HG03460 (cell line): Measurements from ENCODE around the gene EID2.

ENCODE experiments used
- ATAC-seq: cut with Tn5 transposase; IDR thresholded peaks from one replicate; pipeline ENCODE4 v1.9.1; 2021; ENCODE audit not compliant: unreplicated experiment

Gene EID2, protein sequence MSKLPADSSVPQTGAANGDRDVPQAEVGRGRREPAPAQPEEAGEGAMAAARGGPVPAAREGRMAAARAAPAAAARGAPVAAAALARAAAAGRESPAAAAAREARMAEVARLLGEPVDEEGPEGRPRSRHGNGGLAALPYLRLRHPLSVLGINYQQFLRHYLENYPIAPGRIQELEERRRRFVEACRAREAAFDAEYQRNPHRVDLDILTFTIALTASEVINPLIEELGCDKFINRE

DNA sequence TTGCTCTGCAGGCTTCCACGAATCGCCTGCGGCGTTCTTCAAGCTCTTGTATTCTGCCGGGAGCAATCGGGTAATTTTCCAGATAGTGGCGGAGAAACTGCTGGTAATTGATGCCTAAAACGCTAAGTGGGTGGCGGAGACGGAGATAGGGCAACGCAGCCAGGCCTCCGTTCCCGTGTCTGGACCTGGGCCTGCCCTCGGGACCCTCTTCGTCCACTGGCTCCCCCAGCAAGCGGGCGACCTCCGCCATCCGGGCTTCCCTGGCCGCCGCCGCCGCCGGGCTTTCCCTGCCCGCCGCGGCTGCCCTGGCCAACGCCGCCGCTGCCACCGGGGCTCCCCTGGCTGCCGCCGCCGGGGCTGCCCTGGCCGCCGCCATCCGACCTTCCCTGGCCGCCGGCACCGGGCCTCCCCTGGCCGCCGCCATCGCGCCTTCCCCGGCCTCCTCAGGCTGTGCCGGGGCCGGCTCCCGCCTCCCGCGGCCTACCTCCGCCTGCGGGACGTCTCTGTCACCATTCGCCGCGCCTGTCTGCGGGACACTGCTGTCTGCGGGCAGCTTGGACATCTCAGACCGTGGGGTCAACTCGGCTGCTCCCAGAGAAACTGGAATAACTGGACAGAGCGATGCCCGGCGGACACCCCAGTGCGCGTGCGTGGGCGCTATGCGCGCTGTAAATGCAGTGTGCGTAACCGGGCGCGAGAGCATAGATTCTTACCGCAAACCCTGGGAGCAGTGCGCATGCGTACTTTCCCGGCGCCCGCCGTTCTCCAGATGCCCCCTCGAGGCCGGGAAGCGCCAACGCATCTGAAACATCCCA, at the start of gene EID2:
EID2 (minus strand) TSS at position 644 of the 815 bp plus-strand sequence; CDS start at position 562, 82 bp downstream.
- ATAC-seq = peak; percentile 86

DNA sequence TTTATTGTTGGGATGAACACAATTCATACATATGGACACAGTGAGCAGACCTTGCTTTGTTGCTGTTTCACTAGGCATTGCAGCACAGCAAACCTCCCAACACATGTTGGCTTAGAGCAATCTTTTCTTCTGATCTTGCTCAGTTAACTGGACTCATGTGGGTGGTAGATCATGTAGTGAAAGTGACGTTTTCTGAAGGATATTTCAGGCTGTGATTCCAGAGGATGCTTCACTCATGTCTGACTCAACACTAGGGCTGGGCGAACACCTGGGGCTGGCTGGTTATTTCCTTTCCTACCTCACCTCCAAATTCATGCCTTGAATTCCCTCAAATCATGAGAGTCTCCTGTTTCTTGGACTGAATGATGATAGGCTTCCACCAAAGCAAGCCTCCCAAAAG, 48.1 kb upstream of the EID2 start:
- no peak for ATAC-seq

DNA sequence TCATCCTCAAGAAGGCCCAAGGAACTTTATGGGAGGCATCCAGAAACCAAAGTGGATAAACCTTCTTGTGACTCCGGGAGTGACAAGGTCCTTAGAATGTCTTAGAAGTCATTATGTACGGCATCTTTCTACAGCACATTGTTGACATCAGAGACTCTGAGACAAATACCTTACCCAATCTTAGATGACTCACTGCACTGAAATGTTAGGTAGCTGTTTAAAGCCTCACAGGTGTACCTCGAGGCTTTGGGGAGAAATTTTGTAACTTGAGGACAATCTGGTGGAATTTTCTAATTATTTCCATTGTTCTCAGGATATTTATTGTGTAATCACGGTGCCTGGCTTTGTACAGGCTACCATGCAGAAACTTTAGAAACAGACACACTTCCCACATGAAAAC, 47.5 kb upstream of the EID2 start:
- no peak for ATAC-seq

DNA sequence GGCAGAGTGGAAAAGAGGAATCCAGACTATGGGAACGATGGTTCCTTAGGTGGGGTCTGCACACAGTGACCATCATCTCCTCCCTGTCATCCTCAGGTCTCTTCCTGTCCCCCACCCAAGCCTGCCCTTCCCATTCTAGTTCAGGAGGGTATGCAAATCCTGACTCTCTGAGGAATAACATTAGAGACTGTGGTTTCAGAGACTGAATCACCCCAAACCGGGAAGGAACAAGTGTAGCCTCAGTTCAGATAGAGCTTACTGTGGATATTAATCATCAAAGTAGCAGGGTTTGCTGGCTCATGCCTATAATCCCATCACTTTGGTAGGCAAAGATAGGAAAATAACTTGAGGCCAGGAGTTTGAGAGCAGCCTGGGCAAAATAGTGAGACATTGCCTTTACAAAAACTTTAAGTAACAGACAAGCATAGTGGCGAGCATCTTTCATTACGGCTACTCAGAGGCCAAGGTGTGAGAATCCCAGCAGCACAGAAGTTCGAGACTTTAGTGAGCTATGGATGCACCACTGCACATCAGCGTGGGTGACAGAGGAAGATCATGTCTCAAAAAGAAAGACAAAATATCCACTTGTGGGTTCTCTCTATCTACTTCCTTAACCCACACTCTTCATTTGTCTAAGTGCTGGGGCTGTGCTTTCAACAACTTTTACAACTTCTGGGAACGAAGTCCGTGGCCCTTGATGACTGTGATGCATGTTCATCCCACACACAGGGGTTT, 43.1 kb upstream of the EID2 start:
- no peak for ATAC-seq

DNA sequence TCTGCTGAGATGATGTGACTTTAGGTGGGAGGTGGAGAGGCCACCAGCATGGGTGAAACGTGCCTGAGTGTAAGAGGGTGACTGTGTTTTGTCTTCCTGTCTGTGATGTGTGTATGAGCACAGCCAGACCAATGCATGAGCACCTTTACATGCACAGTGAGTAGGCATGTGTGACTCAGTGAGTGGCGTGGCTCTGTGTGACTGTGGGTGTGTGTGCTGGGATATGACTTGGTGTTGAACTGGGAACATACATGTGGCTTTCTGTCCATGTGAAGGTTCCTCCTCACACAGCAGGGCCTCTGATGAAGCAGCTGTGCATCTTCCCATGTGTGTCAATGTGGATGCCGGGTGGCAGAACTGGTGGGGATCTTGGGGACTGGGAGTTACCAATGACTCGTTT, 42.5 kb upstream of the EID2 start:
- no peak for ATAC-seq

DNA sequence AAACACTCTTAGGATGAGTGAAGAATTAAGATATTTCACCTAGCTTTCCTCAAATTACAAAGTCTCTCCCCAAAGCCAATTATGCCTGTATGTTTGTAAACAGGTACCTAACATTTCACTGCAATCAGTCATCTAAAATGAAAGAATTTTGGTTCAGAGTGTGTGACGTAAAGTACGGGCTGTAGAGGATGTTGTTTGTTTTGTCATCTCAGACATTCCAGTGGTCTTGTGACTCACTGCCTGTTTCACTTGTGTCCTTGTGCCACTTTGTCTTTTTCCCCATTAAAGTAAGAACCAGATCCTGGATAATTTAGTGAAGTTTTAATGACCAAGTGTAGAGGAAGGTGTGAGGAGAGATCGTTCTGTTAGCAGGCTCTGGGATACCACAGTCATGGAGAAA, 28.6 kb upstream of the EID2 start:
- no peak for ATAC-seq

DNA sequence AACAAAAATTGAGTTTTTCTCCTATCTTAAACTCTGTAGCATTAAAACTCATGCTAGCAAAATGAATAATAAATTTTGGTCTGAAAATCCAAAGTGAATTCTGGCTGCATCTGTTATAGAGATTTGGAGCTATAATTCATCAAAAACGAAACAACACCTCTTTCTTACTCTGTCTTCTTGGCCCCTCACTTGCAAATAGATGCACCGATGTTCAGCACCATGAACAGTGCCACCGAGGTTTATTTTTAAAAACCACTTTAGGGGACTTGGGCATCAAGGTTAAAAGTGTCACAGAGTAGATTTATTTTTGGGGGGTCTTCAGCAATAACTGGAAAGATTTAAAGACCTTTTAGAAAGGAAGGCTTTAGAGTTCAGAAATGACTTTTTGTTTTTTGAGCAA, 26.1 kb upstream of the EID2 start:
- ATAC-seq = no peak

DNA sequence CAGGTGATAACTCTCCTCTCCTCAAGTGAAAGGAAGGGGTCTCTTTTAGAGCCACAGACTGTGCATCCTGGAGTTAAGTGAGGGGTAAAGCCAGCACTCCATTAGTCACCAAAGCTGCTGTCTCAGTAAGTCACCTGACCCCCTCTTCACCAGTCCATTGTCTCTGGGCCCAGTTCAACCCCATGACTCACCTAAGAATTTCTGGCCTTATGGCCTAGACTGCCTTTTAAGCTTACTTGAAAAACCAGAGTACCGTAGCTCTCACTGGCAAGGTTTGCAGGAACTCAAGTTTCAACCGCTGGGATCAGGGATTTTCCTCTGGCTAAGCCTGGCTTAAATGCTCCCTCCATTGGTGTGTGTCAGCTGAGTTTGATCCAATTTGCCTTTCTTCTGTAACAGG, 23.4 kb upstream of the EID2 start:
- ATAC-seq = no peak

DNA sequence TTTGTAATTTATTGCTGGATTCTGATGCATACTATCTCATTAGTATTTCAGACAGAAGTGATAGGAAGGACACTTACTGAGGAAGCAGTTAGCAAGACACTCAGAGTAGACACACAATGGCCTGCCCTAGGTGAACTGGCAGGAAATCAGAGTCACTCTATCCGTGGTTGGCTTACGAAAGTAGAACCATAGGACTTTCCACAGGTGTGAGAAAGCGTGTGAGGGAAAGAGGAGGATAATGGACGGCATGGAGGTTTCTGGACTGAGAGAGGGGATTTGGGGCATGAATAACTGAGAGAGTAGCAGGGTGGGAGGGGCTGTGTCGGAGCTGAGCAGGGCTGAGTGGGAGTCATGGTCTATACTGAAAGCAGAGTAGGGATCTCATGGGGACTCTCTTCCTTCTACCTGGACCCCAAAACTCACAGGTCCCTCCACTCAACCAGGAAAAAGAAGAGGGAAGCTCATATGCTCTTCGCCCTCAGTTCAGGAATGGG, 18.7 kb upstream of the EID2 start:
- ATAC-seq = no peak

DNA sequence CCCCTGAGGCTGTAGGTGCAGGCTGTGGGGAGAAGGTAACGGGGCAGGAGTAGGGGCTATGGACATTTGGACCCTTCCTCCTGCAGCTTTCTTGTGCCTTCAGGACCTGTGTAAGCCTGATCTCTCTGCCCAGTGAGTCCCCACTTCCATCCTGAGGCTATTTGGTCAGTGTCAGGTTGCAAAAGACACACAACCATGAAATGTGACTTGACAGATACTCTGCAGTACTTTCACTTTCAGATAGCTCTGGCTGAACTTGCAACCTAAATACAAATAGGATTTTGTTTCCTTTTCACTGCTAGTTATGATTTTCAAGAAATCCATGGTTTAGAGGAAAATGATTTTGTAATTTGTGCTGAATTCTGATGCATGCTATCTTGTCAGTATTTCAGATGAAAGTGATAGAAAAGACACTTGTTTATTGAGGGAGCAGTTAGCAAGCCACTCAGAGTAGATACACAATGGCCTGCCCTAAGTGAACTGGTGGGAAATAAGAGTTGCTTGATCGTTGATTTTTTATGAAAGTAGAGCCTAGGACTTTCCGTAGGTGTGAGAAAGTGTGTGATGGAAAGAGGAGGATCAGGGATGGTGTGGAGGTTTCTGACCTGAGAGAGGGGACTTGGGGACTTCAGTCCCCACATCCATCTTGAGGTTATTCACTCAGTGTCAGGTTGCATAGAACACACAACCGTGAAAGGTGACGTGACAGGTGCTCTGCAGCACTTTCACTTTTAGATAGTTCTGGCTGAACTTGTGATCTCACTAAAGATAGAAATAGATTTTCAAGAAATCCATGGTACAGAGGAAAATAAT, 18.1 kb upstream of the EID2 start:
- no peak for ATAC-seq

DNA sequence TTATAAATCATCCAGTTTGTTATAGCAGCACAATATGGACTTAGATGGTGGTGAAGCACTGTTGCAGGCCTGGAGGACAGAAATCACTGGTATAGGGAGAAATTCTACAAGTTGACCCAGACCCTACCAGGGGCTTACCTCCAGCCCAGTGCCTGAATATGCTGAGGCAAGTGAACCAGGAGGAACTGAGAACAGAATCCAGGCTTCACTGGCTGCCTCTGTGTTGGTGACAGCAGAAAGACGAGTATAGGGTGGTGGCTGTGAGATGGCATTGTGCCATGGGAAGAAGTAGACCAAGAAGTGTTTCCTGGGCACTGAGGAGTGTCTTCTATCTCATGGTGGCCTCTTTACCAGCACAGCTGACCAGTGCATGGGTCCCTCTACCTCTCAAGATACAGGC, 15.9 kb upstream of the EID2 start:
- no peak for ATAC-seq

DNA sequence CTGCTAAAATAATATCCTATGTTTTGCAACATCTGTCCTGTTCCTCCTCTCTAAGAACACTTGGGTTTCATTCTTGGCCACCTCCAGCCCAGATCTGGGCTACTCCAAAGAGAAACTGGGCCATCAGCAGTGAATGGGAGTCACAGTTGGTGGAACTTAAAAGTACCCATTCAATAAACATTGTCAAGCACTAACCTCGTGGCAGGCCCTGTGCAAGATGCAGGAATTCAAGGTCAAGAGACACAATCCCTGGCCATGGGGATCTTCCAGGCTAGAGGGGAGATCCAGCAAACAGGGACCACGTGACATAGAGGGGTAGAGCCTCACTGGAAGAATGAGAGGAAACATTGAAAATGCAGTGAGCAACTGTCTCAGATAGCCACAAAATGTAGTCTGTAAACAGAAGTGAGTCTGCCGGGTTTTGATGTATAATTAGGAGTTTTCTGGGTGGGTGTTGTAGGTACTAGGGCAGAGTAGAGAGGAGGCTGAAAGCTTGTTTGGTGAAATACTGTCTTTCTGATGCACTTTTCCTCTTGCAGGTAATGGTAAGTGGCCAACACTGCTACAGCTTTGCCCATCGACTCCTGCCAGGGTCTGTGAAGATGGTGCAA, 14.8 kb upstream of the EID2 start:
- ATAC-seq = no peak

DNA sequence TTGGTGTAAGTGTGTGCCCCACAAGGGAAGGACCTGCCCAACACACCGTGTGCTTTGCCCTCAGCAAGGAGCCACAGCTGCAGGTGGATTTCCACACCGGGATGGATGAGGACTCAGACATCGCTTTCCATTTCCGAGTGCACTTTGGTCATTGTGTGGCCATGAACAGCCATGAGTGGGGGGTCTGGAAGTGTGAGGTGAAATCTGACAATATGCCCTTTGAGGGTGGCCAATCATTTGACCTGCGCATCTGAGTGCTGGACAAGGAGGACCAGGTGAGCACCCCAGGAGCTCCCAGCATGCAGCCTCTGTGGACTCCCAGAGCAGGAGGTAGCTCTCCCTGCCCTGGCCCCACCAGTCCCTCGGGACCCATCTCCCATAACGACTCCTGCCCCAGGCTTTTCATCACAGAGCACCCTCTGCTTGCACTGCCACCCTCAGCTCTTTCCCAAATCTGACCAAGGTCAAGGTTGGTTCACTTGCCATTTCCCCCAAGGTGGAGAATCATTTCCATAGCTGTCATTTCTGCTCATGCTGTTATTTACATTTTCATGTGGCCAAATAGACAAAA, 13.2 kb upstream of the EID2 start:
- no peak for ATAC-seq

DNA sequence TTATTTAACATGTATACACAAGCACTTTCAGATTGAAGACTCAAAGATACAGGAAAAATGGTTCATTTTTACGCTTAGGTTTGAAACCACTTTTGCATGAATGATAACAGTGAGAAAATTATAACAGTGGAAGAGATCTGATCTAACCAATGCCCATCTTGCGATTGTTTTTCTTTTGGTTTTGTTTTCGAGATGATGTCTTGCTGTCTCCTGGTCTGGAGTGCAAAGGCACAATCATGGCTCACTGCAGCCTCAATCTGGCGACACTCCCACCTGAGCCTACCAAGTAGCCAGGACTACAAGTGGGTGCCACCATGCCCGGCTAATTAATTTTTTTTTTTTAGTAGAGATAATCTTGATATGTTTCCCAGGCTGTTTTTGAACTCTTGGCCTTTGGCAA, 10.2 kb upstream of the EID2 start:
- no peak for ATAC-seq

DNA sequence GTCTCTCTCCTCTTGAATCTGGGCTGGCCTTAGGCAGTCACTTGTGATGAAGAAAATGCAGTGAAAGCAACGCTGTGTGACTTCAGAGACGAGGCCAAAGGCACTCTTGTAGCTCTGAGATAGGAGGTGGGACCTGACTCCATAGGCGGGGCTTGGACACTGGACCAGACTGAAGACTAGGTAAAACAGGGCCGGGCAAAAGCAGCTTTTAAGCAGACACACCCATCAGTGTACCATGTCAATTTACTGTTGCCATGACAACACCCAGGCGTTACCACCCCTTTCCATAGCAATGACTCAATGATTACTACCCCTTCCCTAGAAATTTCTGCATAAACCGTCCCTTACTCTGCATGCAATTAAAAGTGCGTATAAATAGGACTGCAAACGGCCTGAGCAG, 6.6 kb upstream of the EID2 start:
- no peak for ATAC-seq

DNA sequence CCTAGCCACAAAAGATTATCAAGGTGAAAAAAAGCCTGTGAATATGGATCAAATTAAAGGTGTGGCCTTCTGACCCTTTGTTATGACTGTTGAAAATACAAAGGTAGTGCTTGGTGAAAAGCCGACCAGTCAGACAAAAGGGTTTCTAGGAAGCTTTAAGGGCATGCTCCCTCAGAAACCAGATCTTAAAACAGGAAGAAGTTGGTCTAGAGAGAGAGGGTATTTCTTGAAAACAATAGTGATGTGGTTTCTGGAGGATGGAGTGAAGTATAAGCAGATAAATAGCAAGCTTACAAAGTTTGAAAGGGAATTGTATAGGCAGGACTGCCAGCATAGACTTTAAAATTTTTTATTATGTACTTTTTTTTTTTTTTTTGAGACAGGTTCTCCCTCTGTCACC, 5.0 kb upstream of the EID2 start:
- no peak for ATAC-seq

DNA sequence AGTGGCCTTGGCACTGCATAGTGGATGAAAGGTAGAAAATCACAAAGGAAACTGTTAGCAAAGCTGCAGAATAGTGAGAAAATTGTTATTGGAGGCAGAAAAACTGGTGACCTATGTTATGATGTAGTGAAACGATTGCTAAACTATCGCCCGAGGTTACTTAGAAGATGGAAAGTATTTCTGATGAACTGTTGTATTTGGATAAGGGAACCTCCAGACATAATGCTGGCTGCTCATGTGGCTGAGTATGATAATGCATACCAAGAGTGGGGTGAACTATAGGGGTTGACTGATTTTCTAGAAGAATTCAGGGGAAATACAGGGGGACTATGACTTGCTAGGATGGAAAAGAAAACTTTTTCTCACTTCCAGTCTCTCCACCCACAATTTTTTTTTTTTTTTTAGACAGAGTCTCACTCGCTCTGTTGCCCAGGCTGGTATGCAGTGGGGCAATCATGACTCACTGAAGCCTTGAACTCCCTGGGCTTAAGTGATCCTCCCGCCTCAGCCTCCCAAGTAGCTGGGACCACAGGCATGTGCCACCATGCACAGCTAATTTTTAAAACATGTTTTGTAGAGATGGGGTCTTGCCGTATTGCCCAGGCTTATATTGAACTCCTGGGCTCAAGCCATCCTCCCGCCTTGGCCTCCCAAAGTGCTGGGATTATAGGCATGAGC, 4.4 kb upstream of the EID2 start:
- no peak for ATAC-seq

DNA sequence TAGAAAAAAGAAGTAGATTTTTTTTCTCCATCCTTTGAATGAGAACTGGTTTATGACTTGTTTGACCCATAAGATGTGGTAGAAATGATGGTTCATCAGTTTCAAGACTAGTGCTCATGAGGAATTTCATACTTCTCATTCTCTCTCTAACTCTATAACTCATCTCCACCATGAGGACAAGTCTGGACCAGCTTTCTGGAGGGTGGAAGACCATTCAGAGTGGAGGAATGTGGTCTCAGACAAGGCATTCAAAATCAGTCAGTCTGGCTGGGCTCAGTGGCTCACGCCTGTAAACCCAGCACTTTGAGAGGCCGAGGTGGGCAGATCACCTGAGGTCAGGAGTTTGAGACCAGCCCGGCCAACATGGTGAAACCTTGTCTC, 3.5 kb upstream of the EID2 start:
- no peak for ATAC-seq

DNA sequence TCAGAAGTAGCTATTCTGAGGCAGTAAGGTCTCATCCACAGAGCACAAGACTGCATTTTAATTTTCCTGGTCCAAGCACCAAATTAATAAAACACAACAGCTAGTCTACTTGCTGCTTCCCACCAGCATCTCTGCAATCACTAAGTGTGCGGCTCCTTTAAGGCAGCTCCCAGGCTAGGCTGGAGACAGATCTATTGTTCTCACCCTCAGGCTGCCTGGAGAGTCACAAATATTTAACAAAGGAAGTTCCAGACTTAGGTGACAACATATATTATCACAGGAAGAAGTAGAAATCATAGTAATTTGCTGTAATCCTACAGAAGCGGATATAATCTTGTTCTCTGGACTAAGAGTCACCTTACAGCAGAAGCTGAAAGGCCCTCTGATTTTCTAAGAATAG, 2.2 kb upstream of the EID2 start:
- ATAC-seq = no peak

DNA sequence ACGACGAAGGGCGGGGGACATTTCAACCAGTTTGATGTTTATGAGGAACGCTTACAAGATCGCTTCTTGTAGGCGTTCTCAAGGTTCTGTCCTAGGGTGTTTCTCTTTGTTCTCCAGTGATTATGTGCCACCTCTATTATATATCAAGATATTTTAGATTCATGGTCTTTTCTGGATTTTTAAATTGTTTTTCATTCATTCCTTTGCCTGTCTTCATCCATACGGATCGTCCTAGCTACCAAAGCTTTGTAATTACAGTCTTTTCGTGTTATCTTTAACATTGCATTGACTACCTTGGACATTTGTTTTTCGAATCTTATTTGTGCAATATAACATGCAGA, 342 bp upstream of the EID2 start:
- ATAC-seq = no peak
